HUES64 (cell line): ENCODE results near the gene YARS2.

Experiments
- H3K27ac ChIP-seq: 2 replicates; pipeline ENCODE4 v1.7.0; 2013; ENCODE audit warnings: low read depth, low read length, inconsistent platforms
- H3K27me3 ChIP-seq: 2 replicates; pipeline ENCODE4 v1.6.1; 2013; ENCODE audit warnings: mild to moderate bottlenecking, low read length; ENCODE audit not compliant: insufficient read depth
- H3K36me3 ChIP-seq: 2 replicates; pipeline ENCODE4 v1.6.1; 2013; ENCODE audit warnings: mild to moderate bottlenecking, low read length; ENCODE audit not compliant: insufficient read depth
- H3K4me1 ChIP-seq: 2 replicates; pipeline ENCODE4 v1.6.1; 2013; ENCODE audit warnings: mild to moderate bottlenecking, low read length, moderate library complexity; ENCODE audit not compliant: insufficient read depth
- H3K4me3 ChIP-seq: 2 replicates; pipeline ENCODE4 v1.5.1; 2013; ENCODE audit warnings: mild to moderate bottlenecking, low read length, moderate library complexity
- H3K9ac ChIP-seq: 2 replicates; pipeline ENCODE4 v1.6.1; 2013; ENCODE audit warnings: mild to moderate bottlenecking, low read depth, low read length
- H3K9me3 ChIP-seq: 2 replicates; pipeline ENCODE4 v1.6.1; 2013; ENCODE audit warnings: low read depth, low read length; ENCODE audit not compliant: insufficient read depth
- WGBS: fragments of 150-250, 120-280 bp; methylation state at CpG from one replicate; pipeline ENCODE4 v1.1.7; 2013; ENCODE audit warnings: missing lambda C conversion rate; 5-methylcytosine and 5-hydroxymethylcytosine counted together

The YARS2 gene

GRCh38 chr12:32777159-32777558, 21.5 kb upstream of the YARS2 start:
- Histone ChIP-seq H3K4me3 (no peak overlapping the region), H3K9me3 (no peaks in the 10 kb centered on the region), H3K4me1 (no peaks in the 10 kb centered on the region), H3K27ac (no peak overlapping the region), H3K27me3 (no peaks in the 10 kb centered on the region), H3K36me3 (no peaks in the 10 kb centered on the region), H3K9ac (no peak overlapping the region)
- WGBS: 87% methylated on average over 5 of the region's 5 CpGs

- no peak overlapping the region for H3K27ac ChIP-seq
- H3K9ac ChIP-seq: no peak overlapping the region
- no peaks in the 10 kb centered on the region for H3K27me3 ChIP-seq
- H3K36me3 ChIP-seq: no peaks in the 10 kb centered on the region
- H3K9me3 ChIP-seq: no peaks in the 10 kb centered on the region
- no peak overlapping the region for H3K4me3 ChIP-seq
- WGBS: 97% methylated on average over 4 of the region's 4 CpGs
- no peaks in the 10 kb centered on the region for H3K4me1 ChIP-seq
These were observed 20.6 kb upstream of the YARS2 start for GRCh38 chr12:32776258-32776657.

GRCh38 chr12:32773691-32774090, 18.0 kb upstream of the YARS2 start:
- H3K36me3 ChIP-seq: no peaks in the 10 kb centered on the region
- H3K9ac ChIP-seq: no peak overlapping the region
- H3K4me1 ChIP-seq: 0 out of 2 replicates have a peak, but pooled peaks cover 7% of the 10 kb centered on the region
- no peak overlapping the region for H3K4me3 ChIP-seq
- H3K27me3 ChIP-seq: no peaks in the 10 kb centered on the region
- H3K9me3 ChIP-seq: no peaks in the 10 kb centered on the region
- 89% methylated on average over 4 of the region's 6 CpGs for WGBS
- H3K27ac ChIP-seq: no peak overlapping the region

- WGBS: 86% methylated on average over 1 of the region's 1 CpG
- Histone ChIP-seq H3K27me3 (no peaks in the 10 kb centered on the region), H3K4me1 (0 out of 2 replicates have a peak, but pooled peaks cover 7% of the 10 kb centered on the region), H3K36me3 (no peaks in the 10 kb centered on the region), H3K27ac (no peak overlapping the region), H3K4me3 (no peak overlapping the region), H3K9ac (no peak overlapping the region), H3K9me3 (no peaks in the 10 kb centered on the region)
These were observed 14.4 kb upstream of the YARS2 start for GRCh38 chr12:32770141-32770540.

- 84% methylated on average over 4 of the region's 4 CpGs for WGBS
- no peaks in the 10 kb centered on the region for H3K27me3 ChIP-seq
- H3K9me3 ChIP-seq: no peaks in the 10 kb centered on the region
- H3K4me3 ChIP-seq: no peak overlapping the region
- H3K9ac ChIP-seq: no peak overlapping the region
- H3K27ac ChIP-seq: no peak overlapping the region
- H3K4me1 ChIP-seq: 0 out of 2 replicates have a peak, but pooled peaks cover 7% of the 10 kb centered on the region
- H3K36me3 ChIP-seq: no peaks in the 10 kb centered on the region
These were observed 12.8 kb upstream of the YARS2 start for GRCh38 chr12:32768518-32768917.

GRCh38 chr12:32765906-32766305, 10.2 kb upstream of the YARS2 start:
- H3K36me3 ChIP-seq: no peaks in the 10 kb centered on the region
- H3K9ac ChIP-seq: no peak overlapping the region
- H3K27ac ChIP-seq: no peak overlapping the region
- no peaks in the 10 kb centered on the region for H3K27me3 ChIP-seq
- 0 out of 2 replicates have a peak, but pooled peaks cover 7% of the 10 kb centered on the region for H3K4me1 ChIP-seq
- 100% methylated on average over 3 of the region's 4 CpGs for WGBS
- no peak overlapping the region for H3K4me3 ChIP-seq
- no peaks in the 10 kb centered on the region for H3K9me3 ChIP-seq

GRCh38 chr12:32761716-32762115, 6.0 kb upstream of the YARS2 start:
- 70% methylated on average over 1 of the region's 1 CpG for WGBS
- H3K4me3 ChIP-seq: no peak overlapping the region
- H3K9ac ChIP-seq: no peak overlapping the region

GRCh38 chr12:32757157-32757556, 1.5 kb upstream of the YARS2 start:
- H3K36me3 ChIP-seq: peaks cover 18% of the 10 kb centered on the region
- no peak overlapping the region for H3K27ac ChIP-seq
- no peaks in the 10 kb centered on the region for H3K27me3 ChIP-seq
- H3K9me3 ChIP-seq: no peaks in the 10 kb centered on the region
- no peak overlapping the region for H3K9ac ChIP-seq
- WGBS: 97% methylated on average over 3 of the region's 3 CpGs
- H3K4me3 ChIP-seq: no peak overlapping the region
- peaks cover 15% of the 10 kb centered on the region for H3K4me1 ChIP-seq

More at GRCh38 chr12:32761716-32762115, 6.0 kb upstream of the YARS2 start:
- Histone ChIP-seq H3K9me3 (no peaks in the 10 kb centered on the region), H3K27ac (no peak overlapping the region), H3K4me1 (0 out of 2 replicates have a peak, but pooled peaks cover 2% of the 10 kb centered on the region), H3K27me3 (no peaks in the 10 kb centered on the region), H3K36me3 (no peaks in the 10 kb centered on the region)

GRCh38 chr12:32756476-32757066, 874 bp upstream of the YARS2 start:
- H3K27me3 ChIP-seq: no peaks in the 10 kb centered on the region
- no peak overlapping the region for H3K9ac ChIP-seq
- H3K4me1 ChIP-seq: peaks cover 15% of the 10 kb centered on the region
- peak overlapping the region; percentile 86 for H3K4me3 ChIP-seq
- H3K27ac ChIP-seq: no peak overlapping the region
- H3K36me3 ChIP-seq: peaks cover 24% of the 10 kb centered on the region
- 47% methylated on average over 8 of the region's 8 CpGs for WGBS
- no peaks in the 10 kb centered on the region for H3K9me3 ChIP-seq

GRCh38 chr12:32755051-32755653, 545 bp downstream of the YARS2 start:
- Histone ChIP-seq H3K27me3 (no peaks in the 10 kb centered on the region), H3K4me3 (peak overlapping the region; percentile 86), H3K4me1 (peaks cover 15% of the 10 kb centered on the region), H3K9me3 (no peaks in the 10 kb centered on the region), H3K9ac (peak overlapping the region; percentile 95), H3K36me3 (peaks cover 38% of the 10 kb centered on the region), H3K27ac (peak overlapping the region; percentile 79)
- under 1% methylated on average over 40 of the region's 40 CpGs for WGBS

- no peak overlapping the region for H3K27ac ChIP-seq
- H3K27me3 ChIP-seq: no peaks in the 10 kb centered on the region
- no peaks in the 10 kb centered on the region for H3K9me3 ChIP-seq
- H3K4me3 ChIP-seq: peak overlapping the region; percentile 86
- peaks cover 47% of the 10 kb centered on the region for H3K36me3 ChIP-seq
- H3K4me1 ChIP-seq: peaks cover 15% of the 10 kb centered on the region
- H3K9ac ChIP-seq: peak overlapping the region; percentile 95
- WGBS: 66% methylated on average over 2 of the region's 2 CpGs
These were observed 1.6 kb downstream of the YARS2 start for GRCh38 chr12:32754111-32754510.
